ENCODE results near the gene SGMS1.

Gene SGMS1

DNA sequence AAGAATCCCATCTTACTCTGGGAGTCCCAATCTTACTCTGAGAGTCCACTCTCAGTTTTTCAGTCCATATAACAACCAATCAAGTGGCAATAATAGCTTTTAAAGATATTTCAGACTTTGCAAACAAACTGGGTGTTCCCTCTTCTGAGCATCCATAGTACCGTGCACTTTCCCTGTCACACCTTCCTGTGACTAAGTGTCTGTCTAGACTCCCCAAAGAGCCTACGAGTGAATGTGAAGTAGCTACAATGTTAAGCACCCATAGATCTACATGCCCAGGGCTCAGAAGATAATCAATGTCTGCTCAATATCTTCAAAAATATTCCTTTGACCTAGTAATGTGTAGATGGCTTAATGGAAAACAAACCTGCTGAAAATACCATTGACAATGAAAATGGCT, 276.8 kb downstream of the SGMS1 start:
- no peaks in the 10 kb centered on the region for H3K36me3 ChIP-seq (ENCODE audit: insufficient read depth)

DNA sequence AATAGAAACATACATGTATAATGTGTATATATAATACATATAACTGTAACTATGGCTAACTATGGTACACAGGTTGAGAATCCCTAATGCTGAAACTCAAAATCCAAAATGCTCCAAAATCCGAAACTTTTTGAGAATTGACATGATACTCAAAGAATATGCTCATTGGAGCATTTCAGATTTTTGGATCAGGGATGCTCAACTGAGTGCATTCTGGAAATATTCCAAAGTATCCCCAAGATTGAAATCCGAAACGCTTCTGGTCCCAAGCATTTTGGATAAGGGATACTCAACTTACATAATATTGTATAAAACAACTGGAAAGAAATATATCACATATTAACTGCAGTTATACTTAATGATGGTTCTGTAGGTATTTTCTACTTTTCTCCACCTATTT, 278.2 kb downstream of the SGMS1 start:
- Histone ChIP-seq H3K27ac (no peak overlapping the region), H3K4me3 (IDR thresholded peaks at IDR 0.05; ENCODE audit: insufficient read depth, low read depth, low read length) (no peak overlapping the region), H3K79me2 (ENCODE audit: insufficient read depth, low read depth) (no peaks in the 10 kb centered on the region), H2AFZ (ENCODE audit: low read depth) (no peak overlapping the region), H3K36me3 (ENCODE audit: insufficient read depth) (no peaks in the 10 kb centered on the region), H3K9ac (no peak overlapping the region), H4K20me1 (ENCODE audit: insufficient read depth) (no peaks in the 10 kb centered on the region), H3K27me3 (ENCODE audit: insufficient read depth, low read depth) (no peaks in the 10 kb centered on the region), H3K4me1 (ENCODE audit: low read depth, poor library complexity, severe bottlenecking) (peaks cover 15% of the 10 kb centered on the region), H3K4me2 (no peak overlapping the region)
- TF ChIP-seq, protein P1, sequence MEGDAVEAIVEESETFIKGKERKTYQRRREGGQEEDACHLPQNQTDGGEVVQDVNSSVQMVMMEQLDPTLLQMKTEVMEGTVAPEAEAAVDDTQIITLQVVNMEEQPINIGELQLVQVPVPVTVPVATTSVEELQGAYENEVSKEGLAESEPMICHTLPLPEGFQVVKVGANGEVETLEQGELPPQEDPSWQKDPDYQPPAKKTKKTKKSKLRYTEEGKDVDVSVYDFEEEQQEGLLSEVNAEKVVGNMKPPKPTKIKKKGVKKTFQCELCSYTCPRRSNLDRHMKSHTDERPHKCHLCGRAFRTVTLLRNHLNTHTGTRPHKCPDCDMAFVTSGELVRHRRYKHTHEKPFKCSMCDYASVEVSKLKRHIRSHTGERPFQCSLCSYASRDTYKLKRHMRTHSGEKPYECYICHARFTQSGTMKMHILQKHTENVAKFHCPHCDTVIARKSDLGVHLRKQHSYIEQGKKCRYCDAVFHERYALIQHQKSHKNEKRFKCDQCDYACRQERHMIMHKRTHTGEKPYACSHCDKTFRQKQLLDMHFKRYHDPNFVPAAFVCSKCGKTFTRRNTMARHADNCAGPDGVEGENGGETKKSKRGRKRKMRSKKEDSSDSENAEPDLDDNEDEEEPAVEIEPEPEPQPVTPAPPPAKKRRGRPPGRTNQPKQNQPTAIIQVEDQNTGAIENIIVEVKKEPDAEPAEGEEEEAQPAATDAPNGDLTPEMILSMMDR (conservative IDR thresholded peaks at IDR 0.05; ENCODE audit: low read depth, low read length) = no peak

More for the DNA sequence above, 276.8 kb downstream of the SGMS1 start:
- Histone ChIP-seq H3K9ac (no peak overlapping the region), H3K4me1 (ENCODE audit: low read depth, poor library complexity, severe bottlenecking) (peaks cover 15% of the 10 kb centered on the region), H3K4me2 (no peak overlapping the region), H4K20me1 (ENCODE audit: insufficient read depth) (no peaks in the 10 kb centered on the region), H2AFZ (ENCODE audit: low read depth) (no peak overlapping the region), H3K79me2 (ENCODE audit: insufficient read depth, low read depth) (no peaks in the 10 kb centered on the region), H3K4me3 (IDR thresholded peaks at IDR 0.05; ENCODE audit: insufficient read depth, low read depth, low read length) (no peak overlapping the region), H3K27me3 (ENCODE audit: insufficient read depth, low read depth) (no peaks in the 10 kb centered on the region), H3K27ac (no peak overlapping the region)
- TF ChIP-seq, protein P1 (conservative IDR thresholded peaks at IDR 0.05; ENCODE audit: low read depth, low read length) = no peak

DNA sequence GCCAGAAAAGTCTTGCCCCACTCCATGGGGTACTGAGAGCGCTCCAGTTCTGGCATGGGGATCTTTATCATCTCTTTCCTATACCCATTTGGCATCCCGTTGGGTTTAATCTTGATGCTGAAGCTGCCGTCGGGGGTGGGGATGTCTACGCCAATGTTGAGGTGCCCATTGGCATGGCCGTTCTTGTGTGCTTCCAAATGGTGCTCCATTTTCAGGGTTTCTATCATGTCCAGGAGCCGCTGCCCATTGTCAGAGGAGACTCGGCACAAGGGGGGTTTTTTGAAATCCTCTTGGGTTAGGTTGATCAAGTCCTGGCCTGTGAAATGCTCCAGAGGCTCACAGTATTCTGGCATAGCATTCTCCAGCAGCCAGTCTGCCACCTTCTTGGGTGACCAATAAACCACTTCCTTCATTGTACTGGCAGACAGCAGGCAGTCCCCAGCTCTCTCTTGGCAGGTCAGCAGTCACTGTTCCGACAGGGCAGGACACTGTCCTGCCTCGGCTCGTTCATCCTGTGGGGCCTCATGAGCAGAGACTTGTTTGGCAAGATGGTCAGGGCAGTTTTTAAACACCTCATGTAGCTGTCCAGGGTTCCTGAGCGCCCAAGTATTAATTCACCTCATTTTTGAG, 279.9 kb downstream of the SGMS1 start:
- H3K27ac ChIP-seq = no peak overlapping the region
- H3K4me2 ChIP-seq = no peak overlapping the region
- H2AFZ ChIP-seq (ENCODE audit: low read depth) = no peak overlapping the region
- H3K4me3 ChIP-seq (IDR thresholded peaks at IDR 0.05; ENCODE audit: insufficient read depth, low read depth, low read length) = no peak overlapping the region
- H4K20me1 ChIP-seq (ENCODE audit: insufficient read depth) = no peaks in the 10 kb centered on the region
- TF ChIP-seq, protein P1 (conservative IDR thresholded peaks at IDR 0.05; ENCODE audit: low read depth, low read length) = no peak
- H3K36me3 ChIP-seq (ENCODE audit: insufficient read depth) = no peaks in the 10 kb centered on the region
- H3K4me1 ChIP-seq (ENCODE audit: low read depth, poor library complexity, severe bottlenecking) = peaks cover 15% of the 10 kb centered on the region
- no peak overlapping the region for H3K9ac ChIP-seq
- no peaks in the 10 kb centered on the region for H3K27me3 ChIP-seq (ENCODE audit: insufficient read depth, low read depth)
- no peaks in the 10 kb centered on the region for H3K79me2 ChIP-seq (ENCODE audit: insufficient read depth, low read depth)

DNA sequence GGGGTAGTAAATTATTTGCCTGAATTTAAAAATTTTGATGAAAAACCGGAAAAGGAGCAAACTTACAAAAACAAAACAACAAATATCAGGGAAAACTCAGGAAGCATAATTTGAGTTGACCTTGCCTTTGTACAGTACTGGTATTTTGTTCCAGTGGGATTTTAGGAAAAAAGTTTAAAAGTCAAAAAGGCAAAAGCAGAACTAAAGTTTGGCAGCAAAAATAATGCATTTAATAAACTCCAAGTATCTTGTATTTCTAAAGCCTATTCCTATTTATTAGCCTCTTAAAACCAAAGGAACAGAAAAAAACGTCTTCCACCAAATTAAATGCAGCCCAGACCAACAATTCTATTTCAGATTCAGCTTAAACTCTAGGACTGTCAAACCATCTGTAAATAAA, 281.8 kb downstream of the SGMS1 start:
- H4K20me1 ChIP-seq (ENCODE audit: insufficient read depth) = no peaks in the 10 kb centered on the region
- H3K4me1 ChIP-seq (ENCODE audit: low read depth, poor library complexity, severe bottlenecking) = no peaks in the 10 kb centered on the region
- H2AFZ ChIP-seq (ENCODE audit: low read depth) = no peak overlapping the region
- H3K36me3 ChIP-seq (ENCODE audit: insufficient read depth) = no peaks in the 10 kb centered on the region
- no peak overlapping the region for H3K9ac ChIP-seq
- no peak overlapping the region for H3K27ac ChIP-seq
- no peaks in the 10 kb centered on the region for H3K79me2 ChIP-seq (ENCODE audit: insufficient read depth, low read depth)
- no peaks in the 10 kb centered on the region for H3K27me3 ChIP-seq (ENCODE audit: insufficient read depth, low read depth)
- H3K4me2 ChIP-seq = no peak overlapping the region
- no peak overlapping the region for H3K4me3 ChIP-seq (IDR thresholded peaks at IDR 0.05; ENCODE audit: insufficient read depth, low read depth, low read length)
- TF ChIP-seq, protein P1 (conservative IDR thresholded peaks at IDR 0.05; ENCODE audit: low read depth, low read length) = no peak

Data from KMS-11 (cell line).